ENCODE results near the gene MUC3A.

Gene MUC3A

DNA sequence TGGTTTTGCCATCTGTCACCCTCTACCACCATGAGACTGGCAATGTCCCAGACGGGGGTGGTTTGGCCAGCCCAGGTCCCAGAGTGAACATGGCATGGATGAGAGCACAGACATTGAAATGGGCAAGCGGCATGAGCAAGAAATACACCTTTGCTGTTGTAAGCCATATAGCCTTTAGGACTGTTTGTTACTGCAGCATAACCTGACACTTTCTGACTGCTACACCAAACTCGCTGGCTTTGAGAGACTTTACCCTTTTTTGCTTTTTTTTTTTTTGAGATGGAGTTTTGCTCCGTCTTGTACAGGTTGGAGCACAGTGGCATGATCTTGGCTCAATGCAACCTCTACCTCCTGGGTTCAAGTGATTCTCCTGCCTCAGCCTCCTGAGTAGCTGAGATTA is 5.2 kb upstream of the MUC3A start:
- DNase-seq (ENCODE audit: low read depth in 2 of 2) = no peak

DNA sequence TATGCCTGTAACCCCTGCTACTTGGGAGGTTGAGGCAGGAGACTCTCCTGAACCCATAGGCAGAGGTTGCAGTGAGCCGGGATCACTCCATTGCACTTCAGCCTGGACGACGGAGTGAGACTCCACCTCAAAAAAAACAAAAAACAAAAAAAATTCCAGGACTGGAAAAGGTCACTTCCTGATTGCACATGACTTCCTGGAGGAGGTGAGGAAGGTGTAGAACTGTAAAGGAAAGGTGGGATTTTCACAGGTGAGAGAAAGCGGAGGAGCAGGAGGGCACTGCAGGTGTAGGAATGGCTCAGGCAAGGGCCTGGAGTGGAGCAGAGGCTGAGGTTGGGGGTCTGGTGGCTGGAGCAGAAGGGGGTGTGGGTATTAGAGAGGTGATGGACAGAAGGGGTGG is 3.2 kb upstream of the MUC3A start:
- DNase-seq (ENCODE audit: low read depth in 2 of 2) = no peak

DNA sequence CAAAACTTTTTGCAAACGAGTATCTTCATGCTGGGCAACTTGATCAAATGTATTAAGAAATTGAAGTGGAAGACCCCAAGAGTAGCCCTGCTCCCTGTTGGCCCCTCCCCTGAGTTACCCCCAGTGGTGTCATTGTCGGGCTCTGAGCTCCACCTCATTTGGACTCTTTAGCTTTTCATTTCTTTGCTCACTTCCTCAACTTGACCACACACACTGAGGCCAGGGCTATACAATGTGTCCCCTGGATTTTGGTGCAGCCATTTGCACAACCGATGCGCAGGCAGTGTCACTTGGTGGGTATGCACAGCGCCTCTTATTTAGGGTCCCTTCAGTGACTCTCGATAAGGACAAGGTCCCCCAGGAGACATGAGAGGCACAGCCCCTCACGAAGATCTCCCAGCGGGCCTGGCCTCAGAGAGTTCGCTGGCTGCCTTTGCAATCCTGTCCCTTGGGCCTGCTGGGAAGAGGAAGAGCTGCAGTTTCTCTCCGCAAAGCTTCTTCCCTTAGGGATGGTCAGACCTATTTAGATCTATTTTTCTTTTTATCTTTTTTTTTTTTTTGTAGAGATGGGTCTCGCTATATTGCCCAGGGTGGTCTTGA is 2.5 kb upstream of the MUC3A start:
- no peak for DNase-seq (ENCODE audit: low read depth in 2 of 2)

- DNase-seq (ENCODE audit: low read depth in 2 of 2) = no peak
Measured at GRCh38 chr7:100947792-100948191, 1.5 kb upstream of the MUC3A start.

DNA sequence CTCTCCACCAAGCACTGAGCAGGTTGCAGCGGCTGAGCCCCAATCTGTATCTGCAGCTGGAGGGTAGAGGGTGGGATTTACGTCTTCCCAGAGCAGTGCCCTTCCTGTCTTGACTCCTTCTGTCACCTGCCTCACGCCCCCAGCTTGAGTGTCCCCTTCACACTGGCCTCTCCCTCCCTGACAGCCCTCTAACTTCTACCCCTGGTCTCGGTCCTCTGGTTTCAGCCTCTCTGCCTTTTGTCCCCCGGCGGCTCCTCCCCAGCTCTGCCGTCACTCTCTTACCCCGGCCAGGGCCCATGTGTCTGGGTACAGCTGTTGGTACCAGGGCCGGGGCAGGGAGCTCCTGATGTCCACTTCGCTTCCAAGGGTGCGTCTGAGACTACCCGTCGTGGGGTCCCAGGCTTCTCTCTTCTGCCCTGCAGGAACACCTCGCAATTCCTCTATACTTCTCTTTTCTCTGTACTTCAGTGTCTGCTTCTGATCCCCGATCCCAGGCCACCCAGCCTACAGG is 654 bp downstream of the MUC3A start:
- DNase-seq (ENCODE audit: low read depth in 2 of 2) = no peak

- DNase-seq (ENCODE audit: low read depth in 2 of 2) = no peak
Measured at GRCh38 chr7:100951172-100951571, 1.8 kb downstream of the MUC3A start.

- DNase-seq (ENCODE audit: low read depth in 2 of 2) = no peak
Measured at GRCh38 chr7:100951888-100952560, 2.7 kb downstream of the MUC3A start.

DNA sequence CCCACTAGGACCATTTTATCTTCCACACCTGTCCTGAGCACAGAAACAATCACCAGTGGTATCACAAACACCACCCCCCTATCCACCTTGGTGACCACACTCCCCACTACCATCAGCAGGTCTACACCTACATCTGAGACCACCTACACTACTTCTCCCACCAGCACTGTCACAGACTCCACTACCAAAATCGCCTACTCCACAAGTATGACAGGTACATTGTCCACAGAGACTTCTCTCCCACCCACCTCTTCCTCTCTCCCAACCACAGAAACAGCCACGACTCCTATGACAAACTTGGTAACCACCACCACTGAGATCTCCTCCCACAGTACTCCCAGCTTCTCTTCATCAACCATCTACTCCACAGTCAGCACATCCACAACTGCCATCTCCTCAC is 3.3 kb downstream of the MUC3A start:
- no peak for DNase-seq (ENCODE audit: low read depth in 2 of 2)

- no peak for DNase-seq (ENCODE audit: low read depth in 2 of 2)
Measured at GRCh38 chr7:100957832-100958421, 8.6 kb downstream of the MUC3A start.

- no peak for DNase-seq (ENCODE audit: low read depth in 2 of 2)
Measured at GRCh38 chr7:100959894-100960293, 10.6 kb downstream of the MUC3A start.

GRCh38 chr7:100962537-100962936 is 13.2 kb downstream of the MUC3A start:
- no peak for DNase-seq (ENCODE audit: low read depth in 2 of 2)

- DNase-seq (ENCODE audit: low read depth in 2 of 2) = no peak
Measured at GRCh38 chr7:100963386-100963785, 14.1 kb downstream of the MUC3A start.

- DNase-seq (ENCODE audit: low read depth in 2 of 2) = no peak
Measured at GRCh38 chr7:100963874-100964273, 14.5 kb downstream of the MUC3A start.

GRCh38 chr7:100964630-100965029 is 15.3 kb downstream of the MUC3A start:
- no peak for DNase-seq (ENCODE audit: low read depth in 2 of 2)

GRCh38 chr7:100965045-100965722 is 15.8 kb downstream of the MUC3A start:
- no peak for DNase-seq (ENCODE audit: low read depth in 2 of 2)

DNA sequence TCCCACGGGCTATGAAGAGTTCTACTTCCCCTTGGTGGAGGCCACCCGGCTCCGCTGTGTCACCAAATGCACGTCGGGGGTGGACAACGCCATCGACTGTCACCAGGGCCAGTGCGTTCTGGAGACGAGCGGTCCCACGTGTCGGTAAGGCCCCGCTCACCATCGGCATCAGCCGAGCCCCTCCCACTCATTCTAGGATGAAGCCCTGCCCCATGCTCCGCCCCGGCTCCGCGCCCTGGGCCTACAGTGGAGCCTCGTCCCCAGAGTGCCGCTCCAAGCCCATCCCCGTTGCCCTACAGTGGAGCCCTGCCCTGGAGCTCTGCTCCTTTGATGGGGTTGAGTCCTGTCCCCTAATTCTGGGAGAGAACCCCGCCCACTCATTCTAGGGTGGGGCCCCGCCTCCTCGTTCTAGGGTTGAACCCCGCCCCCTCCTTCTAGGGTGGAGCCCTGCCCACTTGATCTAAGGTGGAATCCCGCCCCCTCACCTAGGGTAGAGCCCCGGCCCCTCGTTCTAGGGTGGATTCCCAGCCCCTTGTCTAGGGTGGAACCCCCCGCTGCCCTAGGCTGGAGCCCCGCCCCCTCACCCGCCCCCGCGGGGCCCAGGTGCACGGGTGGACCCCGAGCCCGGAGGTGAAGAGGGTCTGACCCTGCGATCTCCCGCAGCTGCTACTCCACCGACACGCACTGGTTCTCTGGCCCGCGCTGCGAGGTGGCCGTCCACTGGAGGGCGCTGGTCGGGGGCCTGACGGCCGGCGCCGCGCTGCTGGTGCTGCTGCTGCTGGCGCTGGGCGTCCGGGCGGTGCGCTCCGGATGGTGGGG is 16.6 kb downstream of the MUC3A start:
- DNase-seq (ENCODE audit: low read depth in 2 of 2) = peak; percentile 50

DNA sequence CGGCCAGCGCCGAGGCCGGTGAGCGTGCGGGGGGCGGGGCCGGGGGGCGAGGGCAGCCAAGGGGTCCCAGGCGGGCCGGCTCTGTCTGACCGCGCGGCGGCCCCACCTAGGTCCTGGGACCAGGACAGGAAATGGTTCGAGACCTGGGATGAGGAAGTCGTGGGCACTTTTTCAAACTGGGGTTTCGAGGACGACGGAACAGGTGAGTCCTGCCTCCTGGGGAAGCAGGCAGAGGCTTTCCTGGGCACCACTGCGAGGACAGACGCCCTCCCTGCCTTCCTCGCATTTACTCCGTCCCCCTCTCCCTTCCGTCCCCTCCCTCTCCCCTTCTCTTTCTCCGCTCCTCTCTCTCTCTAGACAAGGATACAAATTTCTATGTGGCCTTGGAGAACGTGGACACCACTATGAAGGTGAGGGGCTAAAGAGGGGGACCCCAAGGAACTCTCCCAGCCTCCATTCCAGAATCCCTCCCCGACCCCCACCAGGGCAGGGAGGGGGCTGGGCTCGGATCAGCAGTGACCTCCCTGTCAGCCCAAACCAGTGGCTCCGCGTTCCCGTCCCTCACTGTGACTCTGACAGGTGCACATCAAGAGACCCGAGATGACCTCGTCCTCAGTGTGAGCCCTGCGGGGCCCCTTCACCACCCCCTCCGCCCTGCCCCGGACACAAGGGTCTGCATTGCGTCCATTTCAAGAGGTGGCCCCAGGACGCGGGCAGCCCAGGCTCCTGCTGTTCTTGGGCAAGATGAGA is 17.4 kb downstream of the MUC3A start:
- no peak for DNase-seq (ENCODE audit: low read depth in 2 of 2)

DNA sequence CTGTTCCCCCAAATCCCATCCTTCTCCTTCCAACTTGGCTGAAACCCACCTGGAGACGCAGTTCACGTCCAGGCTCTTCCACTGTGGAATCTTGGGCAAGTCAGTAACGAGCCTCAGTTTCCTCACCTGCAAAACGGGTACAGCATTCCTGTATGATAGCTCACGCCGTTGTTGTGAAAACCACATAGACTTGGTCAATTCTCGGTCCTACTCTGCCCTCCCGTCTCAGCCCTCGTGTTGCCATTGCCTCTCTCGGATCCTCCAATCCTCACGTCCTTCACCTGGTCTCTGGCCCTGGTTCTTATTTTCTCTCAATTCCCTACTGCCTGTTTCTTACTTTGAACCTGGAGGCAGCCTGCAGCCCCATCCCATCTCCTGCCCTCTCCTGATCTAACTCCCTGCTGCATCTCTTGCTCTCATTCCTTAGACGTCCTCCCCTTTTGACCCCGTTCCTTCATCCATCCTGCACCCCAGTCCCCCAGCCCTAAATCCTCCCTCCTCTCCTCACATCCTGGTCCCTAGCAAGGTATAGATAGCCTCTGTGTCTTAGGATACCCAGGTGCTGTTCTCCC is 18.0 kb downstream of the MUC3A start:
- DNase-seq (ENCODE audit: low read depth in 2 of 2) = no peak

- DNase-seq (ENCODE audit: low read depth in 2 of 2) = no peak
Measured at GRCh38 chr7:100968031-100968430, 18.7 kb downstream of the MUC3A start.

- DNase-seq (ENCODE audit: low read depth in 2 of 2) = no peak
Measured at GRCh38 chr7:100968650-100969049, 19.3 kb downstream of the MUC3A start.

Measured in stimulated activated CD8-positive, alpha-beta memory T cell treated with anti-CD3 and anti-CD28 coated beads, Interleukin-15, amount 100 ng/mL, for 4 hours (primary cell).